GM21367 (cell line): ENCODE data around the gene TNRC18.
"Not testable (repeated sequence)": the region's sequence is repeated elsewhere in the genome, so short reads cannot be mapped to it uniquely, and the experiment has no call there.

ENCODE experiments used
- ATAC-seq: cut with Tn5 transposase; IDR thresholded peaks from one replicate; pipeline ENCODE4 v1.9.1; 2021; ENCODE audit not compliant: unreplicated experiment

TNRC18 gene

DNA sequence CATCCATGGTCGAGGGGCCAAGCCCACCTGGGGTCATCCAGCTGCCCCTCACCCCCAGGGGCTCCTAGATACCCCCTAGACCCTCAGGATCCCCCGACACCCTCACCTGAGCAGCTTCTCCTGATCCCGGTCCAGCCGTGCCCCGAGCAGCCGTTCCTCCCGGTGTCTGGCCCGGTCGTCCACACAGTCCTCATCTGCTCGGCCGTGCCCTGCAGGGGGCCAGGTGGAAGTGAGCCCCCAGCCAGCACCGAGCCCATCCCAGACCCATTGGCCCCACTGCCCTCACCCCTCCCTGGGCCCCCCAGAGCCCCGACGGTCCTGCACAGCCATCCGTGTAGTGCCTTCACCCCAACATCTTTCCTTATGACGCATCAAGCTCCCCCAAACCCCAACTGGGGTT lies 45.8 kb downstream of the TNRC18 start:
- ATAC-seq: no peak

DNA sequence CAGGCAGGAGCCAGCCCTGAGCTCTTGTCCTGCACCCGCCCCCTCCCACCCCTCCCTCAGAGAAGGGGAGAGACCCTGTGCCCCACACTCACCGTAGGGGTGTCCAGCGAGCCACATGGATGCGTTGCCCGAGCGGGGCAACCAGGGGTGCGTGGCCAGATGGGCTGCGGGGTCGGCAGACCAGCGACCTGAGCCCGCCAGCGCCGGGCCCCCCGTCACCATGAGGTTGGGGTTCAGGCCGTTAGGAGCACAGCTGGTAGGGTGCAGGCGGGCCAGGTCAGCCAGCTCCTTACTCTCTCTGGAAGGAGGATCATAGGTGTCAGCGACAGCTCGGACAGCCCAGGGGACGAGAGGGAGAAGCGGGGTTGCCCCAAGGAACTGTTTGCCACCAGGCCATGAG lies 46.4 kb downstream of the TNRC18 start:
- no peak for ATAC-seq

DNA sequence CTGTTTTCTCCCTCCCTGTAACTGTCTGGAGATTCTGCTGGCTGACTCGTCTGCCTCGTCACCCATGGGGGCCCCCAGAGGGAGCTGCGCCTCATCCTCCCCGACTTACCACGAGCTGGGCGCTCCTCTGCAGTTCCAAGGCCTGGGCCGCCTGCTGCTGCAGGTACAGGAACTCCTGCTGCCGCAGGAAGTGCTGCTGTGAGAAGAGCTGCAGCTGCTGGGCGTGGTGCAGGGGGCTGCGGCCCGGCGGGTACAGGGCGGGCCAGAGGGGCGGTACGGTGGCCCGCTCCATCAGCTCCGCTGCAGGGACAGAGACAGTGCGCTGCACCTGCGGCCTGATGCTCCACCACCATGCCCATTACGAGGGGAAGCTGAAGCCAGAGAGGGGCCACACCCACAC lies 47.7 kb downstream of the TNRC18 start:
- ATAC-seq: no peak

DNA sequence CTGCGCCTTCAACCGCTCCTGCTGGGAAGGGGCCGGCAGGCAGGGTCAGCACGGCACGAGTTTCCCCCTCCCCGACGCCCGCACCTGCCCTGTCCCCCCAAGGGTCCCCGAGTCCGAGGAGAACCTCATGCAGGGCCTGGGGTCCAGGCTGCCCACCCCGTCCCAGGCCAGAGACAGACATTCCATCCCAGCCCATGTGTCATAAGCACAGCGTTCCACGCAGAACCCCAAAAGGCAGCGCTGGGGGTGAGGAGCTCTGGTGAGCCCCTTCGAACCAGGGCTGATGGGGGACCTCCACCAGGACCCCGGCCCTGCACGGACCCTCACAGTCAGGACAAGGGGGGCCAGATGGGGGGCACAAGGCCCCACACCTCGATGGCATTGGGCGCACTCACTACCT lies 49.2 kb downstream of the TNRC18 start:
- ATAC-seq: no peak

DNA sequence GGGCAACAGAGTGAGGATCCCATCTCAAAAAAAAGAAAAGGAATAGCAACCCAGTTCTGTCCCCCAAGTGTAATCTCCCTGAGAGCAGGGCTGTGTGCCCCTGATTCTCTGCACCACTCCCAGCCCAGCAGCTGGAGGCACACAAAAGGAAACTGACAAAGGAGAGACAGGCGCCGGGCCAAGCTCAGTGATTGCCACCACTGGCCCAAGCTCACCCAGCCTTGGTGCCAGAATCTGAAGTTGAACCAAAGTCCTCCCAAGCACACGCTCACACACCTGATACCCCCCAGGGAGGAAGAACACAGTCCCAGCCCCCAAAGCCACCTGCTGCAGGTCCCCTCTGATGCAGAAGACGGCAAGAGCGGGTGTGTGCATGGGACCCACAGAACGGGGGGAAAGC lies 50.3 kb downstream of the TNRC18 start:
- ATAC-seq: no peak

DNA sequence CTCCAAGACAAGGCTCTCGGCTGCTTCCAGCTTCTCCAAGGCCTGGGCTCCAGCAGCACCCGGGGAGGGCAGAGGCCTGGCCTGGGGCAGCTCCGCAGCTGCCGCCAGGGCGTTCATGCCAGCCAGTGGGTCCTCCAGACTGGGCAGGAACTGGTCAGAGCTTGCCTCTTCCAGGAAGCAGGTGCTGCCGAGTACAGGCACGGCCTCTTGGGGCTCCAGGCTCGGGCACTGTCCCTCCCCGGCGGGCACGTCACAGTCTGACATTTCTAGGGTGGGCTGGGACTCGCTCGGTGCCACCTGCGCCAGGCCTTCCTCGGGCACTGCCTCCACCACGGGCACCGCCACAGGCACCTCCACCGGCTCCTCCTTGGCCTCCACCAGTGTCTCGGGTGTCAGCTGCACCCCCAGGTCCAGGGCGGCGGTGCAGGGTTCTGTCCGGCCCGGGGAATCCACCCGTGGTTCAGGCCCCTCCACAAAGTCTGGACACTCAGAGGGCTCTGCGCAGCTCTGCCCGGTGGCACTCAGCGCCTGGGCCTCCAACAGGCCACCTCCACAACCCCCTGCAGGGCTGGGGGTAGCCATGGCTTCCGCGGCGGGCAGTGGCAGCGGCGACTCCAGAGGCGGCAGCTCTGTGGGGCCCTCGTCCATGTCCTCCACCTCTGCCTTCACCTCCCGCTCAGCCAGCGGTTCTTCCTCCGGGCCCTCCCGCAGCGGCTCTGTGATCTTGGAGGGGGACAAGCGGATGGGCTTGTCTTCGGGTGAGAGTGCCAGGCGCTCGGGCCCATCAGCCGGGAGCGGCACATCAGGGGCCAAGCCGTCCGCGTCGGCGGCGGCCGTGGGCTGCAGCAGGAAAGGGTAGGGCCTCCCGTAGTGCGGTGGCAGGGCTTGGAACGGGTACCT lies 52.9 kb downstream of the TNRC18 start:
- ATAC-seq: no peak

DNA sequence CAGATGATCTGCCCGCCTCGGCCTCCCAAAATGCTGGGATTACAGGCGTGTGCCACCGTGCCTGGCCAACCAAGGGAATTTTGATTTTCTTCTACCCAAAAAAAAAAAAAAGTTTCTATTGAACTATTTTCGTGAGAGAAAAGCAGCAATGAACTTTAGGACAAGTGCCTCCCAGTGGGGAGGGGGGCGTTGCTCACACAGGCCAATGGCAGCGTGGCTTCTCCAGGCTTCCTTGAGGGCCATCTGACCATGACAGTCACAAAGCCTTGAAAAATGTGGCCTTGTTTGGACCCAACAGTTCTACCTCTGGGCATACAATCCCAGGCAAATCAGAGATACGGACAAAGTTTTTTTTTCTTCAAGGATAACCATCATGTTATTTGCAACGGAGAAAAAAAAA lies 56.0 kb downstream of the TNRC18 start:
- no peak for ATAC-seq

DNA sequence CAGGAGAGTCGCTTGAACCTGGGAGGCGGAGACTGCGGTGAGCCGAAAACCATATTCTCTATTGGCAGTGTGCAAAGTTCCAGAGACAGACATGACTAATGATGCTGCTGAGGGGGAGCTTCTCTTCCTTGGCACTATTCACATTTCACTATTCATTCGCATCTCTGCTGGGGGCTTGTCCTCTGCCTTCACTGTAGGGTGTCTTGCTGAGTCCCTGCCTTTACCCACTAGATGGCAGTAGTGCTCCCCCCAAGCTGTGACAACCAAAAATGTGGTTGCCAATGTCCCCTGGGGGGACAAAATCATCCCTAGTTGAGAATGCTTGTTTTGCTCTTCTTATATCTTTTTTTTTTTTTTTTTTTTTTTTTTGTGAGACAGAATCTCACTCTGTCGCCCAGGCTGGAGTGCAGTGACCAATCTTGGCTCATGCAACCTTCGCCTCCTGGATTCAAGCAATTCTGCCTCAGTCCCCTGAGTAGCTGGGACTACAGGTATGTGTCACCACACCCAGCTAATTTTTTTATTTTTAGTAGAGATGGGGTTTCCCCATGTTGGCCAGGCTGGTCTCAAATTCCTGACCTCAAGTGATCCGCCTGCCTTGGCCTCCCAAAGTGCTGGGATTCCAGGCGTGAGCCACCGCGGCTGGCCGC lies 57.5 kb downstream of the TNRC18 start:
- ATAC-seq: peak; percentile 67

DNA sequence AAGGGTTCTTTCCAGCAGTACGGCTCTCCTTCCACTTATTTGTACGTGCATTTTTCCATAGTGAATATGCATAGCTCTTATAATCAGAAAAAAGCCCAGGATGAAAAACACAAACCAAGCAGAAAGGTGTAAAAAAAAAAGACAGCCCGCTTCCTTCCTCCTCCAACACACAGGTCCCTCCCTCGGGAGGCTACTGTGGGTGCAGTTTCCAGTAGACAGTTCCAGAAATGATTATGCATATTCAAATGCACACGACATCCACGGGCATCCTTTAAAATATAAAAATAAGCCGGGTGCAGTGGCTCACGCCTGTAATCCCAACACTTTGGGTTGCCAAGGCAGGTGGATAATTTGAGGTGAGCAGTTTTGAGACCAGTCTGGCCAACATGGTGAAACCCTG lies 59.9 kb downstream of the TNRC18 start:
- no peak for ATAC-seq

DNA sequence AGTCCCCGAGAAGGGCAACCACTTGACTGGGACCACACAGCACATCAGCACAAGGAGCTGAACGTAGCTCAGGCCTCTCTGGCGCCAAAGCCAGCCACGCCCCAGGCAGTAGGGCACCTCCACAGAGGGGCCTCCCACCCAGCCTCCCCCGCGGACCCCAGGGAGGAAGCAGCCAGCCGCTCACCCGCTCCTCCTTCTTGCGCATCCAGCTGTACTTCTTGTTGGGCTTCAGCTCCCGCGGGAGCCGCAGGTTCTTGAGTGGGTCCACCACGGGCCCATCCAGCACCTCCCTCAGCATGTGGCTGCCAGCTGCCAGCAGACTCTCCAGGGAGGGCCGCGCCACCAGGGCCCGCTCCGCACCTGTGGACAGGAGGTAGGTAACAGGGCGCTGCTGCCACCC lies 61.2 kb downstream of the TNRC18 start:
- no peak for ATAC-seq

DNA sequence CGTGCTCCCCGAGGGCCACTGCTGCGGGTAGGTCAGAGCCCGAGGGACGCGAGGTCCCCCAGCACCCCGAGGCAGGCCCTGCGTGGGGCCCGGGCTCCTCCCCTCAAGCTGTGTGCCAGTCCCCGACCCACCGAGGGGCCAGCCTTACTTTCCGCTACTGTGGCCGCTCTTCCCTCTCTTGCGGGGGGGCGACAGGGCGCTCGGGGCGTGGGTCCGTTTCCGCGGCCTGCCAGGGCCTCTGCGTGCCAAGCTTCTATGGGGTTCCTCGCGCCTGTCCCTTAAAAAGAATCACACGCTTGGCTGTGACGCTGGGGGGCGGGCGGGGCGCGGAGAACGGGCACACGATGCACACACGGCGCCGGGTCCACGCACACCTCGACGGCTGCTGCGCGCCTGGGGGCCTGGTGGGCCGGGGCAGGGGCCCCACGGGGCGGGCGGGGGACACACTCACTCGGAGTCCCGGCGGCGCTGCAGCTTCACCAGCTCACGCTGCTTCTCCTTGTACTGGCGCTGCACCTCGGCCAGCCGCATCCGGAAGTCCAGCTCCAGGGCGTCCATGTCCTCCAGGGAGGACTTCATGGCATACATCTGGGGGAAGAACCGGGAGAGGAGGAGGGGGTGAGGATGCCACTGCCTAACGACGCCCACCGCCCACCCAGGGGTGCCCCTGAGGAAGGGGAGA lies 62.0 kb downstream of the TNRC18 start:
- ATAC-seq: no peak

DNA sequence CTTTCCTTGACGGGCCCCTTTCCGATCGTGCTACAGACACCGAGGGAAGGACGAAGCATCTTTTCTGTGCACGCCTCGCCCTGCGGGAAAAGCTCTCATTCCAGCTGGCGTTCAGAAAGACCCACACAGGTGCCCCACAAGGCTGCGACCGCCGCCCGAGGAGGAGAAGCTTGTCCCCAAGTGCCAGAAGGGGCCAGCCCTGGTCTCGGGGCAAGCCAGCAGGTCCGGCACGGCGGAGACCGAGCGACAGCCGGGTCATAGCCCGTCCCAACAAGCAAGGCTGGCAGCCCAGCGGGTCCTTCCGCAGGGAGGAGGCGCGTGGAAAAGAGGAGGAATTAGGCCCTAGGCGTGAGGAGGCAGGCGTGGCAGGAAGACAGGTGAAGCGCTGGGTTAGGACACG lies 62.7 kb downstream of the TNRC18 start:
- no peak for ATAC-seq

DNA sequence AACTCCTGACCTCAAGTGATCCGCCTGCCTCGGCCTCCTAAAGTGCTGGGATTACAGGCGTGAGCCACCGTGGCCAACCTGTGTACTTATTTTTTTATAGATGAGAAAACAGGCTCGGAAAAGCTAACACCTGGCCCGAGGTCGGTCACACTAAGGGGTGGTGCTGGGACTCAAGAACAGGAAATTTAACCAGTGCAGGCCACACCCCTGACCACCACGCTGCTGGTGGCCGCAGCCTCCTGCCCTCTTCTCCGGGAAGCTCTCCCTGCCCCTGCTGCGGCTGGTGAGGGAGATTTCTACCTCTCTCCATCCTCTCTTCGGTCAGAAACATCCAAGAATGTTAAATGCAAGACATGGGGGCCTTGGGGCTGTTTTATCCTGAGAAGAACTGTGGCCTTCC lies 63.2 kb downstream of the TNRC18 start:
- no peak for ATAC-seq

DNA sequence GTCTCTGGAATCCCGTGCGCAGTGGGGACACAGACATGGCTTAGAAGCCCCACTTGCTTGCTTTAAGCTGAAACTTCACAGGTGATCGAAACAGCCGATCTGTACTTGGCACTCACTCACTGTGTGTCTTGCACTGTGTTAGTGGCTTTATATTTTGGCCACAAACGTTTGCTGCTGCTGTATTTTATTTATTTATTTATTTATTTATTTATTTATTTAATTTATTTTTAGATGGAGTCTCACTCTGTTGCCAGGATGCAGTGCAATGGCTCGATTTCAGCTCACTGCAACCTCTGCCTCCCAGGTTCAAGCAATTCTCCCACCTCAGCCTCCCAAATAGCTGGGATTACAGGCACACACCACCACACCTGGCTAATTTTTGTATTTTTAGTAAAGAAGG lies 63.6 kb downstream of the TNRC18 start:
- not testable (repeated sequence) for ATAC-seq

DNA sequence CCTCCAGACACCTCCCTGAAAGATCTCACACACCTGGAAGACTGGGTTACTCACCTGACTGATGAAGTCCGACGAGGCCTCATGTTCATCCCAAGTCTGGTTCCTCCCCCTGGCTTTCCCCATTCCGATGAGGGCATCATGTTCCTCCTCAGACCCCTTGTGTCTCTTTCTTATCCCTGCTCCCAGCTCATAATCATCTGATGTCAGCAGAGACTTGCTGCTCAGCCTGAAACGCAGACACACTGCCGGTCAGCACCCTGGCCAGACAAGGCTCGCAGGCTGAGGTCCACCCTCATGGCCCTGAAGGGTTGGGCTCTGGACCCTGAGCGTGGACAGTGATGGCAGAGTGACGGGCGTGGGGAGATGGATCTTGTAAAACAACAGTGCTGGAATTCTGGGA lies 64.3 kb downstream of the TNRC18 start:
- no peak for ATAC-seq

DNA sequence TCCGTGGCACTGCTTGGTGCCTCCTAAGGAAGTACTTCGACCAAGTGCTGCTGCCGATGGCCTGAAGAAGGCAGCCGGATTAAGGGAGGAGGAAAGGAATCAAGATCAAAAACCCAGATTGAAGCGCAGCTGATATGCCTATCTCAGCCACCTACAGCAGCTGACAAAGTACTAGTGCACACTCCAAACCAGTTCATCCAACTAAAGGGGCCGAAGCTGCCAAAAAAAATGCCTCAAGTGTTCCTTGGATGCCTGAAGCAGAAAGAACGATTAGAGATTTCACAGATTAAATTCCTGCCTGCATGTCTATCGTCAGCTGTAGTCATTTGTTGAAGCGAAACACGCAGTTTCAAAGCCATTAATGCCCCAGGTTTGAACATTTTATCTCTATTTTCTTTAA lies 65.7 kb downstream of the TNRC18 start:
- no peak for ATAC-seq

DNA sequence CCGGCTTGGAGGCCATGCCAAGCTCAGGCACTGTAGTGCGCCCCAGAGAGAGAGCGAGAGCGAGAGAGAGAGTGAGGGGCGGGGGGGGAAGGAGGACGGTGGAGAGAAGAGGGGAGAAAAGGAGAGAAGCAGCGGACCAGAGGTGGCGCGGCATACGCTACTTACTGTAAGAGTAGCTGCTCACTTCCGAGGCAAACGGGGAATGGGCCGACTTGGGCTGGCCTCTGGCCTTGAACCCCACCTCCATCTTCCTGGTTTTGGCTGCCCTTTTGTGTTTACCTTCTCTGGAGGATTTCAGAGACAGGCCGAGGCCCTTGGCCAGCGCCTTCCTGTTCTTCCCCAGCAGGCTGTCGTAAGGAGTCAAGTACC lies 66.9 kb downstream of the TNRC18 start:
- ATAC-seq: no peak

DNA sequence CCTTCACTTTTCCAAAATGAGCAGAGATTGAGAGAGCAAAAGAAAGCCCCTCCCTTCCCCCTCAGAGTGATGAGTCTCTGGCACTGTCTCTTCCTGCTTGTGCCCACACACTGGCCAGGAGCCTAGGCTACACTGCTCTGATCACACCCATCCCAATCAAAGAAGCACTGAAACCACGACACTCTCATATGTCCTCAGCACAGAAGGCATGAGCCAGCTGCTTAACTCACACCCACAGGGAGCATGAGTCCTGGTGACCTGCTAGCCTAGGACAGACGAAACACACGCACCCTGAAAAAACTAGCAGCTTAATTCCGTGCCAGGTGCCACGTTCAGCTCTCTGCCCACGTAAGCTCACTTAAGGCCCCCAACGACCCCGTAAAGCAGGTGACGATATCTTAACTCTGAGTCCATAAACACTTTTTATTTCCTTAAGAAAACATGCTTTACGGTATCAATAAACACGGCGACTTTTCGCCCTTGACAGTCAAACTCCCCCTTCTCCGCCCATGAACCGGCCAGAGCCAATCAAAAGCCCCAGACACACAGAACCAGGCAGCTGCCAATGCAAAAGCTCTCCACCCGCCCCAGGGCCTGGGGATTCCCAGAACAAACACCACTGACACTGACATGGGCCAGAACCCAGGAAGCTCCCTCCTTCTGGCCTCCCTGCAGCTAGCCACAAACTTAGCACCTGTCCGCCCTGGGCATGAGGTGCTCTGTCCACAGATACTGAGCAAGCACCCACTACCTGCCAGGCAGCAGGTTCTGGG lies 69.0 kb downstream of the TNRC18 start:
- no peak for ATAC-seq

DNA sequence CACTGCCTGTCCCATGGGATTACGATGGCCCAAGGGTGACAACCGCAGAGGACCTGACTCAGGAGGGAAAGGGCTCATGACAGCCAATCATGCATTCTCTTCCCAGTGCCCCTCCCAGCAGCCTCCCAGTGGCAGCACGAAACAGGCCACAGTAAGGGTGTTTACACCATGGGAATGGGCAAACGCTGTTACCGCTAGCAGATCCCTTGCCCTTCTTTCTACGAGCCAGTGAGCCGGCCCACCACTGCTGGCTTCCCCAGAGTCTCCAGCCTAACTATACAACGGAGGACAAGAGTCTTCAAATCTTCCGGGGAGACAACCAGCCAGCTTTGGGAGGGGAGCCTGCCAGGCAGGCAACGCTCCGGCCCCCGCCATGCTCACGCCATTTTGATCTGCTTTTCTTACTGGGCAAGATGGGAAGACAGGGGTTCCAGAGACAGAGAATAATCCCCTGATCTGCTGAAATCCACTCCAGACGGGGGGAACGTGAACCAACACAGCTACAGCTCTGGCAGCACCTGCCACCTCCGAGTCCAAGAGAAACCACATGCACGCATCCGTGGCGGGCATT lies 71.1 kb downstream of the TNRC18 start:
- no peak for ATAC-seq

DNA sequence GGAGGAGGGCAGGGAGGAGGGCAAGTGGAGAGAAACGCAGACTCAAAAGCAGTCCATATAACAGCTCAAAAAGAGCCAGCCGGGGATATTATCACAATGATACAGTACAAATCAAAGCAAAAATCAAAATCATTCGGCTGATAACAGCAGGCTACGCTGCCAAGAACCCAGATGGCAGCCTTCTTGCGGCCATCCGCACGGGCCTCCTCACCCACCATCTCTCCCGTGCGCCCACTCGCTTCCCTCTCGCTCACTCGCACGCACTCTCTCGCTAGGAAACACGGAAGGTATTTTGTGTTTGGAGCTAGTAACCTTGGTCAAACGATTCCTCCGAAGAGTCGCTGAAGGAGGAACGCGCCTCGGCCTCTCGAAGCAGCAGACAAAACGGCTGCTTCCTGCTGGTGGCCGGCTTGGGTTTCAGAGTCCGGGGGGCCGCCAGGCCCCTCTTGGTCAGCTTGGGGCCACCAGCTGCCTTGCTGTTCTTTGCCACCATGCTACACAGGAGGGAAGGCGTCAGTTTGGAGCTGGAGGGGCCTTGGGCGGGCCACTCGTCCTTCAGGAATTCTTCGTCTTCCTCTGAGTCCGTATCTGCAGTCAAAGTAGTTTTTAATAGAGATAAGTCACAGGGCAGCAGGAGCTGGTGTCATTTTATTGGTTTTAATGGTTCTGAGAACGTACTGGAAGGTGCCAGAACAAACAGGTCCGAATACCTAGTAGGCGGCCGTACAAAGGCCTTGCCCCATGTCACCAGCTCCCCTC lies 71.9 kb downstream of the TNRC18 start:
- no peak for ATAC-seq
